ENCODE measurements around the gene DPT. TPM values are rescaled to one million over a fixed set of nuclear protein-coding genes. Genes with fewer than 3 reads are reported as not detected.

DPT gene
- total RNA-seq, 1 donor from 2014 or later, result not detected

- Mint-ChIP-seq H3K27me3 (ENCODE audit: insufficient read depth) (peaks cover 14% of the 10 kb centered on the region), H3K4me3 (no peak overlapping the region), H3K27ac (no peak overlapping the region), H3K4me1 (ENCODE audit: low read depth) (no peaks in the 10 kb centered on the region), H3K36me3 (ENCODE audit: low read depth) (no peaks in the 10 kb centered on the region), H3K9me3 (no peaks in the 10 kb centered on the region)
- DNase-seq (ENCODE audit: low spot score), result no peak
- intact Hi-C loops (cut with micrococcal nuclease), result no loop called here
Measured at GRCh38 chr1:168708698-168709404, 20.2 kb downstream of the DPT start.

GRCh38 chr1:168706391-168706992, 22.5 kb downstream of the DPT start:
- DNase-seq (ENCODE audit: low spot score), result no peak
- H3K36me3 Mint-ChIP-seq (ENCODE audit: low read depth), result no peaks in the 10 kb centered on the region
- intact Hi-C loops (cut with micrococcal nuclease), result no loop called here
- peaks cover 14% of the 10 kb centered on the region for H3K27me3 Mint-ChIP-seq (ENCODE audit: insufficient read depth)
- no peak overlapping the region for H3K4me3 Mint-ChIP-seq
- H3K27ac Mint-ChIP-seq, result no peak overlapping the region
- H3K9me3 Mint-ChIP-seq, result no peaks in the 10 kb centered on the region
- no peaks in the 10 kb centered on the region for H3K4me1 Mint-ChIP-seq (ENCODE audit: low read depth)

- Mint-ChIP-seq H3K36me3 (ENCODE audit: low read depth) (no peaks in the 10 kb centered on the region), H3K4me3 (no peak overlapping the region), H3K4me1 (ENCODE audit: low read depth) (no peaks in the 10 kb centered on the region), H3K27me3 (ENCODE audit: insufficient read depth) (peaks cover 16% of the 10 kb centered on the region), H3K9me3 (no peaks in the 10 kb centered on the region), H3K27ac (no peak overlapping the region)
- DNase-seq (ENCODE audit: low spot score), result no peak
- intact Hi-C loops (cut with micrococcal nuclease), result no loop called here
Measured at GRCh38 chr1:168700575-168701268, 28.3 kb downstream of the DPT start.

- no peaks in the 10 kb centered on the region for H3K36me3 Mint-ChIP-seq (ENCODE audit: low read depth)
- H3K4me3 Mint-ChIP-seq, result no peak overlapping the region
- H3K27ac Mint-ChIP-seq, result no peak overlapping the region
- DNase-seq (ENCODE audit: low spot score), result no peak
- no peaks in the 10 kb centered on the region for H3K4me1 Mint-ChIP-seq (ENCODE audit: low read depth)
- no peaks in the 10 kb centered on the region for H3K9me3 Mint-ChIP-seq
- intact Hi-C loops (cut with micrococcal nuclease), result no loop called here
- peaks cover 9% of the 10 kb centered on the region for H3K27me3 Mint-ChIP-seq (ENCODE audit: insufficient read depth)
Measured at GRCh38 chr1:168698453-168698852, 30.6 kb downstream of the DPT start.

GRCh38 chr1:168697356-168698126, 31.5 kb downstream of the DPT start:
- Mint-ChIP-seq H3K27ac (no peak overlapping the region), H3K36me3 (ENCODE audit: low read depth) (no peaks in the 10 kb centered on the region), H3K4me3 (no peak overlapping the region), H3K27me3 (ENCODE audit: insufficient read depth) (peaks cover 9% of the 10 kb centered on the region), H3K4me1 (ENCODE audit: low read depth) (no peaks in the 10 kb centered on the region), H3K9me3 (no peaks in the 10 kb centered on the region)
- intact Hi-C loops (cut with micrococcal nuclease), result no loop called here
- DNase-seq (ENCODE audit: low spot score), result no peak

- Mint-ChIP-seq H3K36me3 (ENCODE audit: low read depth) (no peaks in the 10 kb centered on the region), H3K9me3 (no peaks in the 10 kb centered on the region), H3K4me1 (ENCODE audit: low read depth) (no peaks in the 10 kb centered on the region), H3K27me3 (ENCODE audit: insufficient read depth) (peaks cover 8% of the 10 kb centered on the region), H3K4me3 (no peak overlapping the region), H3K27ac (no peak overlapping the region)
- no peak for DNase-seq (ENCODE audit: low spot score)
- intact Hi-C loops (cut with micrococcal nuclease), result no loop called here
Measured at GRCh38 chr1:168696125-168696760, 32.8 kb downstream of the DPT start.

GRCh38 chr1:168693872-168694238, 35.2 kb downstream of the DPT start:
- Mint-ChIP-seq H3K4me1 (ENCODE audit: low read depth) (no peaks in the 10 kb centered on the region), H3K4me3 (no peak overlapping the region), H3K27me3 (ENCODE audit: insufficient read depth) (peaks cover 8% of the 10 kb centered on the region), H3K9me3 (no peaks in the 10 kb centered on the region), H3K27ac (no peak overlapping the region), H3K36me3 (ENCODE audit: low read depth) (no peaks in the 10 kb centered on the region)
- no peak for DNase-seq (ENCODE audit: low spot score)
- intact Hi-C loops (cut with micrococcal nuclease), result no loop called here

- Mint-ChIP-seq H3K27me3 (ENCODE audit: insufficient read depth) (peaks cover 10% of the 10 kb centered on the region), H3K9me3 (no peaks in the 10 kb centered on the region), H3K4me3 (no peak overlapping the region), H3K36me3 (ENCODE audit: low read depth) (no peaks in the 10 kb centered on the region), H3K27ac (no peak overlapping the region), H3K4me1 (ENCODE audit: low read depth) (no peaks in the 10 kb centered on the region)
- DNase-seq (ENCODE audit: low spot score), result no peak
- intact Hi-C loops (cut with micrococcal nuclease), result no loop called here
Measured at GRCh38 chr1:168693197-168693871, 35.7 kb downstream of the DPT start.

GRCh38 chr1:168692472-168692871, 36.5 kb downstream of the DPT start:
- Mint-ChIP-seq H3K9me3 (no peaks in the 10 kb centered on the region), H3K27ac (no peak overlapping the region), H3K36me3 (ENCODE audit: low read depth) (no peaks in the 10 kb centered on the region), H3K27me3 (ENCODE audit: insufficient read depth) (peaks cover 10% of the 10 kb centered on the region), H3K4me3 (no peak overlapping the region), H3K4me1 (ENCODE audit: low read depth) (no peaks in the 10 kb centered on the region)
- intact Hi-C loops (cut with micrococcal nuclease), result no loop called here
- no peak for DNase-seq (ENCODE audit: low spot score)

GRCh38 chr1:168691541-168691940, 37.5 kb downstream of the DPT start:
- intact Hi-C loops (cut with micrococcal nuclease), result no loop called here
- Mint-ChIP-seq H3K27ac (no peak overlapping the region), H3K36me3 (ENCODE audit: low read depth) (no peaks in the 10 kb centered on the region), H3K9me3 (no peaks in the 10 kb centered on the region), H3K27me3 (ENCODE audit: insufficient read depth) (peaks cover 10% of the 10 kb centered on the region), H3K4me3 (no peak overlapping the region), H3K4me1 (ENCODE audit: low read depth) (no peaks in the 10 kb centered on the region)
- no peak for DNase-seq (ENCODE audit: low spot score)

- no peak overlapping the region for H3K4me3 Mint-ChIP-seq
- no peaks in the 10 kb centered on the region for H3K36me3 Mint-ChIP-seq (ENCODE audit: low read depth)
- H3K9me3 Mint-ChIP-seq, result no peaks in the 10 kb centered on the region
- intact Hi-C loops (cut with micrococcal nuclease), result no loop called here
- no peak overlapping the region for H3K27ac Mint-ChIP-seq
- no peak for DNase-seq (ENCODE audit: low spot score)
- no peaks in the 10 kb centered on the region for H3K4me1 Mint-ChIP-seq (ENCODE audit: low read depth)
- peaks cover 8% of the 10 kb centered on the region for H3K27me3 Mint-ChIP-seq (ENCODE audit: insufficient read depth)
Measured at GRCh38 chr1:168689726-168690602, 39.0 kb downstream of the DPT start.

GRCh38 chr1:168689327-168689657, 39.7 kb downstream of the DPT start:
- intact Hi-C loops (cut with micrococcal nuclease), result no loop called here

More at GRCh38 chr1:168689327-168689657, 39.7 kb downstream of the DPT start:
- H3K36me3 Mint-ChIP-seq (ENCODE audit: low read depth), result no peaks in the 10 kb centered on the region
- peaks cover 2% of the 10 kb centered on the region for H3K9me3 Mint-ChIP-seq
- H3K27me3 Mint-ChIP-seq (ENCODE audit: insufficient read depth), result peaks cover 8% of the 10 kb centered on the region
- H3K4me3 Mint-ChIP-seq, result no peak overlapping the region
- DNase-seq (ENCODE audit: low spot score), result no peak
- H3K4me1 Mint-ChIP-seq (ENCODE audit: low read depth), result no peaks in the 10 kb centered on the region
- H3K27ac Mint-ChIP-seq, result no peak overlapping the region

All from activated T-helper 1 cell treated with anti-CD3 and anti-CD28 coated beads, Interleukin-12 subunit alpha, Interleukin-12 subunit beta, Interleukin-2, Interleukin-4 antibody, amounts not matched to agents 30 ng/mL and 10 ng/mL and 1 ng/mL, durations not matched to agents 14 hours and 24 hours and 36 hours (primary cell).